Karpas-422 (cell line): ENCODE data around the gene BEAN1. TPM values are rescaled to one million over a fixed set of nuclear protein-coding genes. Genes with fewer than 3 reads are reported as not detected.

Experiments used
- DNase-seq: peaks from one replicate; pipeline ENCODE4 v3.0.0-alpha.2; 2015
- H2AFZ ChIP-seq: fragments of 200-600 bp; sonication (generic); 2 replicates; pipeline ENCODE4 v1.6.1; 2014; ENCODE audit warnings: antibody characterized with exemption, low read length, mixed read lengths
- H3K27ac ChIP-seq: fragments of 200-600 bp; sonication (generic); 2 replicates; pipeline ENCODE4 v1.5.1; 2014; ENCODE audit warnings: mild to moderate bottlenecking, low read length, moderate library complexity
- H3K27me3 ChIP-seq: fragments of 200-600 bp; sonication (generic); 2 replicates; pipeline ENCODE4 v1.6.1; 2014; ENCODE audit warnings: low read length, mixed read lengths
- H3K36me3 ChIP-seq: fragments of 200-600 bp; sonication (generic); 2 replicates; pipeline ENCODE4 v1.6.1; 2014; ENCODE audit warnings: low read length, mixed read lengths; ENCODE audit not compliant: insufficient read depth
- H3K4me1 ChIP-seq: fragments of 200-600 bp; sonication (generic); 2 replicates; pipeline ENCODE4 v1.6.1; 2014; ENCODE audit warnings: mild to moderate bottlenecking, low read length, mixed read lengths
- H3K4me2 ChIP-seq: fragments of 200-600 bp; sonication (generic); 2 replicates; pipeline ENCODE4 v1.6.1; 2014; ENCODE audit warnings: low read length, low read depth, mild to moderate bottlenecking; ENCODE audit not compliant: poor library complexity, severe bottlenecking
- H3K4me3 ChIP-seq: fragments of 200-600 bp; sonication (generic); 2 replicates; pipeline ENCODE4 v1.5.1; 2014; ENCODE audit warnings: mild to moderate bottlenecking, antibody characterized with exemption, low read length, mixed read lengths
- H3K79me2 ChIP-seq: fragments of 200-600 bp; sonication (generic); 2 replicates; pipeline ENCODE4 v1.6.1; 2014; ENCODE audit warnings: mild to moderate bottlenecking, low read length, mixed read lengths
- H3K9ac ChIP-seq: fragments of 200-600 bp; sonication (generic); 2 replicates; pipeline ENCODE4 v1.6.0; 2014; ENCODE audit warnings: low read length
- H3K9me2 ChIP-seq: fragments of 200-600 bp; sonication (generic), shearing (Covaris generic); replicated peaks from 2 replicates; pipeline ENCODE4 v1.6.0; 2014; ENCODE audit warnings: mild to moderate bottlenecking, low read length, moderate library complexity; ENCODE audit not compliant: insufficient read depth
- H3K9me3 ChIP-seq: fragments of 300-700, 200-600 bp; sonication (generic); 2 replicates; pipeline ENCODE4 v1.6.1; 2014; ENCODE audit warnings: low read length, mixed read lengths
- H4K20me1 ChIP-seq: fragments of 200-600 bp; sonication (generic); 2 replicates; pipeline ENCODE4 v1.6.1; 2014; ENCODE audit warnings: mild to moderate bottlenecking, antibody characterized with exemption, low read length, low read depth; ENCODE audit not compliant: insufficient read depth
- total RNA-seq: library from RNA; depleted of rRNA; stranded (reverse); fragments of >200 nt; shearing (Covaris generic); gene quantifications from 2 replicates; pipeline ENCODE4 v1.2.3, GENCODE V29; 2014; ENCODE audit warnings: low replicate concordance

Gene BEAN1
- total RNA-seq, 1 experiment from 2014 or later: not detected

DNA sequence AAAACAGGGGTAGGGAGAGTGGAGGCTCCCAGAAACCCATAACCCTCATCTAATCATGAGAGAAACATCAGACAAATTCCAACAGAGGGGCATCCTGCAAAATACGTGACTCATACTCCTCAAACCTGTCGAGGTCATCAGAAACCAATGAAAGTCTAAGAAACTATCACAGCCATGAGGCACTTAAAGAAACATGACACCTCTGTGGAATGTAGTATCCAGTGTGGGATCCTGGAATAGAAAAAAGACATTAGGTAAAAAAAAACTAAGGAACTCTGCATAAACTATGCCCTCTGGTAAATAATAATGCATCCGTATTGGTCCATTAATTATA is 44.2 kb upstream of the BEAN1 start:
- Histone ChIP-seq H4K20me1 (no peaks in the 10 kb centered on the region), H3K9ac (no peak overlapping the region), H3K9me2 (no peaks in the 10 kb centered on the region), H3K27me3 (no peaks in the 10 kb centered on the region), H3K4me1 (no peaks in the 10 kb centered on the region), H3K9me3 (no peaks in the 10 kb centered on the region), H3K4me2 (no peak overlapping the region), H2AFZ (no peak overlapping the region), H3K79me2 (no peaks in the 10 kb centered on the region), H3K36me3 (no peaks in the 10 kb centered on the region), H3K27ac (no peak overlapping the region), H3K4me3 (no peak overlapping the region)
- DNase-seq: no peak

DNA sequence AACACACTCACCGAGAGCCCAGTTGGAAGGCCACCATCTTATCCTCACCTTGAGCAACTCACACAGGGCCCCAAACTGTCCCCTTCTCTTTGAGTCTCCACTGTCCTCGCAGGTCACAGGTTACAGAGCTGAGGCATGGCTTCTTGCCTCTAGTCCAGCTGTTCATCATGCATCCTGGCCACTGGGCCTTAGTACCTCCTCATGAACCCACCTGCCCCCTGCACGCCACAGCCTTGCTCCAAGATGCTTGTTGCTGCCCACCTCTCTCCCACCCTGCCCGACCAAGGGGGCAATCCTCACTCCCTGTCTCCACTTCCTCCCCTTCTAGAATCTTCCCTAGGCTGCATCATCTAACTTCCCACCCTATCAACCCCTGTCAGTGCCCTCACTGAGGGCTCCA is 43.5 kb upstream of the BEAN1 start:
- Histone ChIP-seq H3K9ac (no peak overlapping the region), H3K9me3 (no peaks in the 10 kb centered on the region), H3K79me2 (no peaks in the 10 kb centered on the region), H2AFZ (no peak overlapping the region), H3K4me1 (no peaks in the 10 kb centered on the region), H3K4me3 (no peak overlapping the region), H4K20me1 (no peaks in the 10 kb centered on the region), H3K9me2 (no peaks in the 10 kb centered on the region), H3K27me3 (no peaks in the 10 kb centered on the region), H3K27ac (no peak overlapping the region), H3K4me2 (no peak overlapping the region), H3K36me3 (no peaks in the 10 kb centered on the region)
- no peak for DNase-seq

DNA sequence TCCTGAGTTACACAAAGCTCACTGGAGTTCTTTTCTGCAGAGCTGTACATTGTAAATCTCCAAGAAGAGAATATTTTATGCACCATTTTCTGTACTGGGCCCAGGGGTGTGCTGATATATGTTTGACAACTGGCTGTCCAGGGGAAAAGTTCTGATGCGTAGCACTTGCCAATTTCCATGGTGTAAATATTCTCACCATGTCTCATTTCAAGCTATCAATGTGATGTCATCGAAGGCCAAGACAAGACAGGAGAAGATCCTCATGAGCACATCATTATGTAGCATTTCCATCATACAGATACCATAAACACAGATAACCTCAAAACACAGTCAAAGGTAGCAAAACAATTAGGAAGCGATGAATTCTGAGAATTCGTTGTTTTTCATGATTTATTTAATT is 41.7 kb upstream of the BEAN1 start:
- DNase-seq: no peak
- H3K4me3 ChIP-seq: no peak overlapping the region
- H3K9me3 ChIP-seq: no peaks in the 10 kb centered on the region
- no peaks in the 10 kb centered on the region for H4K20me1 ChIP-seq
- no peak overlapping the region for H2AFZ ChIP-seq
- no peaks in the 10 kb centered on the region for H3K79me2 ChIP-seq
- no peak overlapping the region for H3K27ac ChIP-seq
- no peaks in the 10 kb centered on the region for H3K27me3 ChIP-seq
- H3K4me1 ChIP-seq: no peaks in the 10 kb centered on the region
- no peak overlapping the region for H3K4me2 ChIP-seq
- H3K9ac ChIP-seq: no peak overlapping the region
- H3K9me2 ChIP-seq: no peaks in the 10 kb centered on the region
- no peaks in the 10 kb centered on the region for H3K36me3 ChIP-seq

DNA sequence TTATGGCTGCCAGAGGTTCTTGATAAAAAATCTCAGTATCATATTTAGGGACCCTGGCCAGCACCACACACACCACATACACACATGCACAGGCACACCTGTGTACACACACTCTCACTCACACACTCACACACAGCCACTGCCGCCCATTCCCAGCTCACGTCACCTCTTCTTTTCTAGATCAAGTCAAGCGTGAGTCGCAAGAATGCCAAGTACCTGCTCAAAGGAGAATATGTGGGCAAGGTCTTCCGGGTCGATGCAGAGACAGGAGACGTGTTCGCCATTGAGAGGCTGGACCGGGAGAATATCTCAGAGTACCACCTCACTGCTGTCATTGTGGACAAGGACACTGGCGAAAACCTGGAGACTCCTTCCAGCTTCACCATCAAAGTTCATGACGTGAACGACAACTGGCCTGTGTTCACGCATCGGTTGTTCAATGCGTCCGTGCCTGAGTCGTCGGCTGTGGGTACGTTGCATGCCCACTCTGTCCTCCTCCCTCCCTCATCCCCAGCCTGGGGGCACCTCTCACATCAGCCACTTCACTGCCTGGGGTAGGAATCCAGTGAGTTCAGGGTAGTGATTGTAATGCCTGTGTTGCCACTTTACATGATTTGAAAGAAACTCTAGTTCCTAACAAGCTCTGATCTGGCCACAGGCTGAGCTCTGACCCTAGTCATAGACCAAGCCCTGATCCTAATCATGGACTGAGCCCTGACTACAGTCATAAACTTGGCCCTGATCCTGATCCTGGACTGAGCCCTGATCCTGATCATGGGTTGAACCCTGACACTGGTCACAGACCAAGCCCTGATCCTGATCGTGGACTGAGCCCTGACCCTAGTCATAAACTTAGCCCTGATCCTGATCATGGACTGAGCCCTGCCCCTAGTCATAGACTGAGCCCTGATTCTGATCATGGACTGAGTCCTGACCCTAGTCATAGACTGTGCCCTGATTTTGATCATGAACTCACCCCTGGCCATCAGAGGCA is 40.2 kb upstream of the BEAN1 start:
- Histone ChIP-seq H3K79me2 (no peaks in the 10 kb centered on the region), H3K9ac (no peak overlapping the region), H3K4me3 (no peak overlapping the region), H3K9me2 (no peaks in the 10 kb centered on the region), H3K27me3 (no peaks in the 10 kb centered on the region), H3K9me3 (no peaks in the 10 kb centered on the region), H3K27ac (no peak overlapping the region), H4K20me1 (no peaks in the 10 kb centered on the region), H2AFZ (no peak overlapping the region), H3K36me3 (no peaks in the 10 kb centered on the region), H3K4me2 (no peak overlapping the region), H3K4me1 (no peaks in the 10 kb centered on the region)
- no peak for DNase-seq

DNA sequence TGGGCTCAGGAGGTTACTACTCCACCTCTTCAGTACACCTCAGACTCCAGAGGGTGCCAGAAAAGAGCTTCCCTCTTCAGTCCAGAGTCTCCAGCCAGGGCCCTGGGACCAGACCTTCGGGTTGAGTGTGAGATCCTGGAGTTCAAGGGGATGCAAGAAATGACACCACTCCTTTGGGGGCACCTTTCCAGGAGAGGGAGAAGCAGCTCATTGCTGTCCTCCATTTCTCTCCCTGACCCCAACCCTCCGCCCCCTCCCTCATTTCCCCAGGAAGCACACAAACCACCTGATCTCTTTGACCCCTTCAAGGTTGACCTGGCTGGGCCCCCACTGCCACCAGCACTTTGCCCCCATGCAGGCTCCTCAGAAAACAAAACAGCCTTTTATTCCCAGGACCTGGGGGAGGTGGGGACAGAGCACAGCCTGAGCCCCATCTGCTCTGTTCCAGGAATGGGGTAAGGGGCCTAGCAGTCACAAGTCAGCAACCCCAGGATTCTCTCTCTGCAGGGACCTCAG is 39.2 kb upstream of the BEAN1 start:
- no peaks in the 10 kb centered on the region for H3K9me3 ChIP-seq
- H3K4me1 ChIP-seq: no peaks in the 10 kb centered on the region
- no peaks in the 10 kb centered on the region for H3K79me2 ChIP-seq
- H3K4me3 ChIP-seq: no peak overlapping the region
- H3K27ac ChIP-seq: no peak overlapping the region
- no peak overlapping the region for H2AFZ ChIP-seq
- no peaks in the 10 kb centered on the region for H3K9me2 ChIP-seq
- H3K4me2 ChIP-seq: no peak overlapping the region
- no peak overlapping the region for H3K9ac ChIP-seq
- no peaks in the 10 kb centered on the region for H4K20me1 ChIP-seq
- DNase-seq: no peak
- no peaks in the 10 kb centered on the region for H3K27me3 ChIP-seq
- H3K36me3 ChIP-seq: no peaks in the 10 kb centered on the region

DNA sequence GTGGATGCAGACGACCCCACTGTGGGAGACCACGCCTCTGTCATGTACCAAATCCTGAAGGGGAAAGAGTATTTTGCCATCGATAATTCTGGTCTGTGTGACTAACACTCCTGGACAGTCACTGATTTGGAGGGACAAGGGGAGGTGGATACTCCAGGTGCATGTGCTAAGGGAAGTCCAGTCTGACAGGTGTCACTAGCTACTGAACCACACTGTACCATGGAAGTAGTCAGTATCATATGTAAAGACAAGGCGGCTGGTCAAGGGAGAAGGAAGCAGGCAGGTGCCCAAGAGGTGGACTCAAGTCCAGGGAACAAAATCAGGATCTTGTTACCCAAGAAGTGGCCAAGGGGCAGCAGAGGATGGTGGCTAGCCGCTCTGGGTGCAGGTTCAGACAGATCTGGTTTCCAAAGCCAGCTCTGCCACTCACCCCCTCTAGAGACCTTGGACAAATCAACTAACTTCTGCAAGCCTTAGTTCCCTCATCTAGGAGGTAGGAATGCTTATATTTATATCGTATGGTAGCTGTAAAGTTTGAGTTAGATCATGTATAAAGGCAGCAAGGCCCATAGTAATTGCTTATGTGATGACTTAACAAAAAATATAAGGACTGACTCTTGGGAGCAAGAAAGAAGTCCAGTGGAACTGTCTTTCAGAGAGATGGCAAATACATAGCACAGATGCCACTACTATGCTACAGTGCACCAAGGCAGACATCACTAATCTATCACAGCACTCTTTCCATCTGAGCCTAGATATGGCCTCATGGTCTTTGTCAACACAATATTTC is 38.5 kb upstream of the BEAN1 start:
- no peak for DNase-seq
- Histone ChIP-seq H3K4me2 (no peak overlapping the region), H4K20me1 (no peaks in the 10 kb centered on the region), H3K9ac (no peak overlapping the region), H3K9me2 (no peaks in the 10 kb centered on the region), H3K4me1 (no peaks in the 10 kb centered on the region), H2AFZ (no peak overlapping the region), H3K79me2 (no peaks in the 10 kb centered on the region), H3K36me3 (no peaks in the 10 kb centered on the region), H3K4me3 (no peak overlapping the region), H3K9me3 (no peaks in the 10 kb centered on the region), H3K27me3 (no peaks in the 10 kb centered on the region), H3K27ac (no peak overlapping the region)

DNA sequence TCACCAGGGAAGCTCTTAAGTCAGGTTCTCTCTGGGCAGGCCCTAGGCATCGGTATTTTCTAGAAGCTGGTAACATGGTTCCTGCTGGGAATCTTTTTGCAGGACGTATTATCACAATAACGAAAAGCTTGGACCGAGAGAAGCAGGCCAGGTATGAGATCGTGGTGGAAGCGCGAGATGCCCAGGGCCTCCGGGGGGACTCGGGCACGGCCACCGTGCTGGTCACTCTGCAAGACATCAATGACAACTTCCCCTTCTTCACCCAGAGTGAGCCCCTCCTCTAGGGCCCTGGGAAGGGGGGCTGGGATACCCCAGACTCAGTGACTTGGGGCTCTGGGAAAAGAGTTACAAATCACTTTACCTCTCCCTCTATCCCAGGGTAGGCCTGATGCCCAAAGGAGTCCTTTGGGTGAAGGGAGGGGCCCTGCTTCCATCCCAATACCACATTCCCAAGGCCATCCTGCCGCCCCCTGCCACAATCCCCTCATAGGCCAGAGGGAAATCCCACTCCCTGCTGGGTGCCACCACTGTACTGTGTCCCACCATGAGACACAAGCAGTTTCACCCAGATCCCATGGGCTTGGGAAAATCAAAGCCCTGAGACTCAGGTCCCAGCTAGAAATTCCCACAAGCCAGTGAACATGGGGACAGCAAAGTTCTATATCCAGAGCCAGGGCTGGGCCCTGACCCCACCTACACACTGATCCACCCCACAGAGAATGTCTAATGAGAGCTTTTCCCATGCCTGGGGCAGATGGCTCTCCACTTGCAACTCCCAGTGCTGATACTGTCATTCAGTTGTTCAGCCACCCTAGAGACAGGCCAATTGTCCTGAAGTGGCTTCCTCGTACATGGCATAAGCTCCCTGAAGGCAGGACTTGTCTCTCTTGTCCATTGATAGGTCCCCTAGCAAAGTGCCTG is 37.6 kb upstream of the BEAN1 start:
- Histone ChIP-seq H3K9me2 (no peaks in the 10 kb centered on the region), H2AFZ (no peak overlapping the region), H3K27ac (no peak overlapping the region), H4K20me1 (no peaks in the 10 kb centered on the region), H3K9me3 (no peaks in the 10 kb centered on the region), H3K9ac (no peak overlapping the region), H3K79me2 (no peaks in the 10 kb centered on the region), H3K4me1 (no peaks in the 10 kb centered on the region), H3K36me3 (no peaks in the 10 kb centered on the region), H3K4me2 (no peak overlapping the region), H3K4me3 (no peak overlapping the region), H3K27me3 (no peaks in the 10 kb centered on the region)
- DNase-seq: no peak
